HG03039 (cell line): Measurements from ENCODE around the gene ABCF3.

Experiments
- ATAC-seq: cut with Tn5 transposase; IDR thresholded peaks from one replicate; pipeline ENCODE4 v1.9.1; 2021; ENCODE audit warnings: mild to moderate bottlenecking, moderate library complexity; ENCODE audit not compliant: unreplicated experiment

ABCF3 gene

GRCh38 chr3:184167786-184168185 is 18.2 kb upstream of the ABCF3 start:
- ATAC-seq: no peak

- no peak for ATAC-seq
These were observed 17.5 kb upstream of the ABCF3 start for GRCh38 chr3:184168363-184169120.

- ATAC-seq: no peak
These were observed 15.8 kb upstream of the ABCF3 start for GRCh38 chr3:184169896-184170875.

GRCh38 chr3:184171562-184171961 is 14.4 kb upstream of the ABCF3 start:
- no peak for ATAC-seq

- no peak for ATAC-seq
These were observed 13.2 kb upstream of the ABCF3 start for GRCh38 chr3:184172681-184173373.

GRCh38 chr3:184173374-184173722 is 12.7 kb upstream of the ABCF3 start:
- no peak for ATAC-seq

GRCh38 chr3:184174284-184174645 is 11.7 kb upstream of the ABCF3 start:
- no peak for ATAC-seq

- peak; percentile 86 for ATAC-seq
These were observed 11.1 kb upstream of the ABCF3 start, which contains the start of gene AP2M1 for GRCh38 chr3:184174646-184175492. TSS of gene AP2M1 (plus strand) at chr3:184174855. CDS start at chr3:184176994, 2,139 bp downstream.

- no peak for ATAC-seq
These were observed 10.5 kb upstream of the ABCF3 start for GRCh38 chr3:184175506-184175905.

- no peak for ATAC-seq
These were observed 10.0 kb upstream of the ABCF3 start for GRCh38 chr3:184175981-184176376.

- no peak for ATAC-seq
These were observed 9.3 kb upstream of the ABCF3 start for GRCh38 chr3:184176377-184177330.

- ATAC-seq: no peak
These were observed 8.7 kb upstream of the ABCF3 start for GRCh38 chr3:184177331-184177731.

GRCh38 chr3:184177767-184178306 is 8.2 kb upstream of the ABCF3 start:
- ATAC-seq: no peak

GRCh38 chr3:184178521-184179138 is 7.4 kb upstream of the ABCF3 start:
- no peak for ATAC-seq

- no peak for ATAC-seq
These were observed 5.8 kb upstream of the ABCF3 start for GRCh38 chr3:184180165-184180564.

- no peak for ATAC-seq
These were observed 4.4 kb upstream of the ABCF3 start for GRCh38 chr3:184181596-184181995.

GRCh38 chr3:184183679-184184078 is 2.3 kb upstream of the ABCF3 start:
- ATAC-seq: no peak

GRCh38 chr3:184184546-184185230 is 1.3 kb upstream of the ABCF3 start:
- ATAC-seq: no peak
